Neural cell (in vitro differentiated cells): ENCODE data around the gene STXBP5. TPM values are rescaled to one million over a fixed set of nuclear protein-coding genes. Genes with fewer than 3 reads are reported as not detected.

Experiments
- H2AFZ ChIP-seq: fragments of 200-600, 300-800 bp; sonication (generic), shearing (Covaris generic); 2 replicates; pipeline ENCODE4 v1.6.0; 2014; ENCODE audit warnings: low read depth, mild to moderate bottlenecking, antibody characterized with exemption, low read length, moderate library complexity
- H3F3A ChIP-seq: fragments of 200-600 bp; shearing (Covaris generic); 2 replicates; pipeline ENCODE4 v1.6.1; 2016; ENCODE audit warnings: mild to moderate bottlenecking, moderate library complexity, mixed read lengths, antibody characterized with exemption, low read length; ENCODE audit not compliant: insufficient read depth, poor library complexity, severe bottlenecking
- H3K27ac ChIP-seq: fragments of 200-600, 300-800 bp; sonication (generic), shearing (Covaris generic); 2 replicates; pipeline ENCODE4 v1.5.1; 2014; ENCODE audit warnings: mild to moderate bottlenecking, low read length, moderate library complexity
- H3K27me3 ChIP-seq: fragments of 300-800, 200-600 bp; sonication (generic), shearing (Covaris generic); 2 replicates; pipeline ENCODE4 v1.6.0; 2014; ENCODE audit warnings: mild to moderate bottlenecking, low read depth, low read length, moderate library complexity; ENCODE audit not compliant: insufficient read depth
- H3K36me3 ChIP-seq: fragments of 300-800, 200-600 bp; sonication (generic), shearing (Covaris generic); 2 replicates; pipeline ENCODE4 v1.5.1; 2014; ENCODE audit warnings: mild to moderate bottlenecking, antibody characterized with exemption, low read length, moderate library complexity; ENCODE audit not compliant: insufficient read depth
- H3K4me2 ChIP-seq: fragments of 300-800, 200-600 bp; sonication (generic), shearing (Covaris generic); 2 replicates; pipeline ENCODE4 v1.6.0; 2014; ENCODE audit warnings: mild to moderate bottlenecking, low read length
- H3K4me3 ChIP-seq: fragments of 300-800, 200-600 bp; sonication (generic), shearing (Covaris generic); 2 replicates; pipeline ENCODE4 v1.5.1; 2014; ENCODE audit warnings: mild to moderate bottlenecking, low read length, moderate library complexity
- H3K79me2 ChIP-seq: fragments of 200-600 bp; shearing (Covaris generic); replicated peaks from 2 replicates; pipeline ENCODE4 v1.6.0; 2014; ENCODE audit warnings: mild to moderate bottlenecking, low read length, moderate library complexity; ENCODE audit not compliant: insufficient read depth
- H3K9ac ChIP-seq: fragments of 300-800, 200-600 bp; sonication (generic), shearing (Covaris generic); 2 replicates; pipeline ENCODE4 v1.6.1; 2016; ENCODE audit warnings: mild to moderate bottlenecking, low read length, mixed read lengths
- H3K9me2 ChIP-seq: fragments of 200-600 bp; shearing (Covaris generic); 2 replicates; pipeline ENCODE4 v1.6.1; 2016; ENCODE audit warnings: mild to moderate bottlenecking, low read length, mixed read lengths; ENCODE audit not compliant: insufficient read depth
- H3K9me3 ChIP-seq: fragments of 200-600, 300-800 bp; sonication (generic), shearing (Covaris generic); 2 replicates; pipeline ENCODE4 v1.6.1; 2016; ENCODE audit warnings: mild to moderate bottlenecking, mixed run types, low read length, moderate library complexity, mixed read lengths
- H4K20me1 ChIP-seq: fragments of 200-600 bp; shearing (Covaris generic); 2 replicates; pipeline ENCODE4 v1.6.1; 2016; ENCODE audit warnings: mild to moderate bottlenecking, mixed run types; ENCODE audit not compliant: insufficient read depth
- CTCF ChIP-seq: fragments of 450-650 bp; IDR thresholded peaks from 2 replicates; pipeline ENCODE4 v1.5.1; 2014; ENCODE audit warnings: antibody characterized with exemption, mild to moderate bottlenecking, moderate library complexity; ENCODE audit not compliant: poor library complexity, severe bottlenecking
- EP300 ChIP-seq: fragments of 450-650 bp; conservative IDR thresholded peaks from 2 replicates; pipeline ENCODE4 v1.6.1; 2014; ENCODE audit warnings: antibody characterized with exemption, mild to moderate bottlenecking, moderate library complexity; ENCODE audit not compliant: poor library complexity, severe bottlenecking
- EZH2 ChIP-seq: fragments of 200-600, 300-800 bp; shearing (Covaris generic), sonication (generic); IDR thresholded peaks from 2 replicates; pipeline ENCODE4 v1.6.1; 2014; ENCODE audit warnings: antibody characterized with exemption, low read length, borderline replicate concordance, mild to moderate bottlenecking; ENCODE audit not compliant: insufficient read depth, poor library complexity, severe bottlenecking
- MXI1 ChIP-seq: fragments of 450-650 bp; conservative IDR thresholded peaks from 2 replicates; pipeline ENCODE4 v1.6.1; 2014; ENCODE audit warnings: antibody characterized with exemption, mild to moderate bottlenecking; ENCODE audit not compliant: poor library complexity, severe bottlenecking
- POLR2AphosphoS5 ChIP-seq: IDR thresholded peaks from 2 replicates; pipeline ENCODE4 v1.6.1; 2012
- RAD21 ChIP-seq: fragments of 450-650 bp; conservative IDR thresholded peaks from 2 replicates; pipeline ENCODE4 v1.6.1; 2014; ENCODE audit warnings: antibody characterized with exemption, mild to moderate bottlenecking, moderate library complexity
- REST ChIP-seq: IDR thresholded peaks from 2 replicates; pipeline ENCODE4 v1.6.1; 2012; ENCODE audit warnings: borderline replicate concordance
- SMC3 ChIP-seq: fragments of 450-650 bp; conservative IDR thresholded peaks from 2 replicates; pipeline ENCODE4 v1.6.1; 2014; ENCODE audit warnings: antibody characterized with exemption, mild to moderate bottlenecking, moderate library complexity; ENCODE audit not compliant: poor library complexity
- TAF1 ChIP-seq: IDR thresholded peaks from 2 replicates; pipeline ENCODE4 v1.6.1; 2012; ENCODE audit warnings: low read depth
- polyA plus RNA-seq: library from polyadenylated mRNA; depleted of rRNA; stranded (reverse); fragments of >200 nt; gene quantifications from 2 replicates; pipeline ENCODE4 v1.2.3, GENCODE V29; 2014

STXBP5 gene
- polyA plus RNA-seq, 1 donor from 2014 or later, result 56.4 TPM

- TF ChIP-seq SMC3, result no peak
These were observed 3.1 kb downstream of the STXBP5 start (continued) for GRCh38 chr6:147207351-147207750.

- Histone ChIP-seq H3K9ac (no peak overlapping the region), H3K9me3 (no peaks in the 10 kb centered on the region), H2AFZ (no peak overlapping the region), H3K79me2 (peaks cover 58% of the 10 kb centered on the region), H3K36me3 (no peaks in the 10 kb centered on the region), H4K20me1 (peaks cover 3% of the 10 kb centered on the region), H3K4me3 (peak overlapping the region; percentile 85), H3K9me2 (no peaks in the 10 kb centered on the region), H3K27me3 (no peaks in the 10 kb centered on the region), H3K4me2 (peak overlapping the region; percentile 98), H3K27ac (no peak overlapping the region), H3F3A (no peaks in the 10 kb centered on the region)
- no peak for TF ChIP-seq POLR2AphosphoS5
- no peak for TF ChIP-seq CTCF
- TF ChIP-seq TAF1, result no peak
- TF ChIP-seq EP300, result no peak
- no peak for TF ChIP-seq REST
- TF ChIP-seq SMC3, result no peak
- TF ChIP-seq RAD21, result no peak
- TF ChIP-seq MXI1, result no peak
- no peak for TF ChIP-seq EZH2
These were observed 3.9 kb downstream of the STXBP5 start for GRCh38 chr6:147207837-147208754.

DNA sequence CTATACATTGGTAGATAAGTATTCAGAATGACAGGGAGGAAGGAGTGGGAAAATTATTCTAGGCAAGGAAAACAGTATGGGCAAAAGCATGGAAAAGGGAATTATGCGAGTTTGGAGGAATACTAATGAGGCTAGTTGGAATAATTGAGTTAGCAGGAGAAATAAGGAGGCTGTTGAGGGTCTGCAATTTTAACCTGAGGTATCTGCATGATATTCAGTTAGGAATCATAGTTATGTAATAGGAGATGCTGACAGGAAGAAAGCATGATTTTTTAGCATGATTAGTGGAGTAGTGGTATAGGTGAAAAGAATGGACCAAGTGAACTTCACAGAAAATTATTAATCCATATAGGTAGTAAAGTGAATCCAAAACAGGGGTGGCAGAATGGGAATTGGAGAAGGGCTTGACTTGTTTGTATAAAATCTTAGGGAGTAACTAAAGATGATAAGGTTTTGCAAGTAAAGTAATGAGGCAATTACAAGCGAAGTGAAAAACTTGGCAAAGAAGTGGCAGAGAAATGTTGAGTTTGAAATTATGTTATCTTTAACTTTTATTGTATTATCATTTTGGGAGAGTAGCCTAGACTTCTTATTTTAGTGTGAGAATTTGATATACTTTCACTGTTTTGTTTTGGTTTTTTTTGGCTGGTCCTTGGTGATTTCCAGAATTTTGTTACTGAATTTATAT lies 5.7 kb downstream of the STXBP5 start:
- no peak overlapping the region for H2AFZ ChIP-seq
- no peaks in the 10 kb centered on the region for H3K27me3 ChIP-seq
- H3K9ac ChIP-seq, result no peak overlapping the region
- no peaks in the 10 kb centered on the region for H3K36me3 ChIP-seq
- TF ChIP-seq SMC3 (no peak), RAD21 (no peak), CTCF (no peak), POLR2AphosphoS5 (no peak), EP300 (no peak), TAF1 (no peak), REST (no peak), MXI1 (no peak), EZH2 (no peak)
- H3F3A ChIP-seq, result no peaks in the 10 kb centered on the region
- no peaks in the 10 kb centered on the region for H3K9me2 ChIP-seq
- peaks cover 3% of the 10 kb centered on the region for H4K20me1 ChIP-seq
- no peak overlapping the region for H3K4me3 ChIP-seq
- no peak overlapping the region for H3K4me2 ChIP-seq
- H3K79me2 ChIP-seq, result peaks cover 51% of the 10 kb centered on the region
- no peak overlapping the region for H3K27ac ChIP-seq
- no peaks in the 10 kb centered on the region for H3K9me3 ChIP-seq
